HepG2 (cell line): Measurements from ENCODE around the gene HPS3. TPM values are rescaled to one million over a fixed set of nuclear protein-coding genes. Genes with fewer than 3 reads are reported as not detected.
"Not testable (repeated sequence)": the region's sequence is repeated elsewhere in the genome, so short reads cannot be mapped to it uniquely, and the experiment has no call there.

ENCODE experiments used
- ATAC-seq: fragments of 200-7000 bp; cut with Tn5 transposase; 3 replicates; pipeline ENCODE4 v1.9.1; 2020; ENCODE audit warnings: mild to moderate bottlenecking, moderate library complexity
- BruUV-seq: library from RNA; stranded (reverse); fragments of 400-500 nt; replicated peaks from 2 replicates; lab custom pipeline; 2021; lab: Mats Ljungman, UMichigan
- CTCF ChIA-PET: fragments of 300-600 bp; formaldehyde crosslinking; extraction: SDS; loops from one replicate; lab custom pipeline; 2021; ENCODE audit warnings: low total read pairs, inconsistent platforms, low intra/inter-chr PET ratio; lab: Yijun Ruan, JAX
- POLR2A ChIA-PET: fragments of 350-600 bp; sonication (Branson Sonifier 250); formaldehyde crosslinking; loops from one replicate; lab custom pipeline; 2020; ENCODE audit warnings: antibody characterized with exemption, inconsistent platforms; lab: Yijun Ruan, JAX
- DNase-seq: peaks from one replicate; pipeline ENCODE4 v3.0.0-alpha.2; 2015; ENCODE audit warnings: low spot score
- FAIRE-seq: peaks from 3 replicates; lab custom pipeline; 2011; peaks lifted over from hg19 to GRCh38; lab: Jason Lieb, UNC
- H2AFZ ChIP-seq: one replicate; pipeline ENCODE4 v1.6.1; 2011; ENCODE audit warnings: low read length, inconsistent platforms
- H3K27ac ChIP-seq: fragments of 300-600 bp; 3 replicates; pipeline ENCODE4 v1.8.0; 2011; ENCODE audit warnings: mixed run types, mild to moderate bottlenecking, mixed read lengths, low read length, inconsistent platforms; ENCODE audit not compliant: insufficient read depth; ENCODE audit errors: extremely low read length
- H3K27me3 ChIP-seq, 2 experiments: fragments of 200-600 bp in 1 of 2; 2 replicates in 1 of 2; 3 replicates in 1 of 2; pipeline versions ENCODE4 v1.6.0 to v1.8.0; 2011; ENCODE audit warnings: low read length in 2 of 2, mild to moderate bottlenecking in 2 of 2, moderate library complexity in 2 of 2, inconsistent platforms in 1 of 2; ENCODE audit not compliant: insufficient read depth in 2 of 2, control insufficient read depth in 1 of 2
- H3K36me3 ChIP-seq, 2 experiments: fragments of 200-600 bp in 1 of 2; replicated peaks in 1 of 2; 2 replicates in 1 of 2; 3 replicates in 1 of 2; pipeline versions ENCODE4 v1.5.1 to v1.8.0; 2011; ENCODE audit warnings: low read length in 2 of 2, inconsistent platforms in 1 of 2; ENCODE audit not compliant: insufficient read depth in 2 of 2, control insufficient read depth in 1 of 2
- H3K4me1 ChIP-seq: 2 replicates; pipeline ENCODE4 v1.5.1; 2012; ENCODE audit warnings: low read length, inconsistent platforms; ENCODE audit not compliant: insufficient read depth
- H3K4me2 ChIP-seq: 2 replicates; pipeline ENCODE4 v1.6.0; 2011; ENCODE audit warnings: low read depth, low read length, inconsistent platforms
- H3K4me3 ChIP-seq, 3 experiments: fragments of 200-600 bp in 1 of 3; sonication (generic), shearing (Covaris generic) in 1 of 3; replicated peaks in 1 of 3; 2 replicates each; pipeline ENCODE4 v1.5.1; 2011 to 2016; ENCODE audit warnings: low read length in 3 of 3, inconsistent platforms in 2 of 3, low read depth in 2 of 3, mild to moderate bottlenecking in 2 of 3, control low read depth in 1 of 3, mixed read lengths in 1 of 3; ENCODE audit not compliant: insufficient read depth in 1 of 3
- H3K79me2 ChIP-seq: one replicate; pipeline ENCODE4 v1.6.1; 2011; ENCODE audit warnings: low read length, inconsistent platforms; ENCODE audit not compliant: insufficient read depth
- H3K9ac ChIP-seq: 2 replicates; pipeline ENCODE4 v1.6.0; 2011; ENCODE audit warnings: mild to moderate bottlenecking, low read depth, low read length, inconsistent platforms; ENCODE audit not compliant: insufficient read depth
- H3K9me3 ChIP-seq: 2 replicates; pipeline ENCODE4 v1.5.1; 2012; ENCODE audit warnings: mild to moderate bottlenecking, low read length
- H4K20me1 ChIP-seq: 2 replicates; pipeline ENCODE4 v1.6.0; 2011; ENCODE audit warnings: inconsistent platforms, mild to moderate bottlenecking, low read length, moderate library complexity; ENCODE audit not compliant: insufficient read depth
- ATF5 ChIP-seq: sonication (generic); formaldehyde crosslinking; IDR thresholded peaks from 2 replicates; pipeline ENCODE4 v1.4.0; 2020; ENCODE audit warnings: mild to moderate bottlenecking, low read depth, missing genetic modification reagents
- HNRNPK ChIP-seq: fragments of 200-400 bp; formaldehyde crosslinking; IDR thresholded peaks from 2 replicates; pipeline ENCODE4 v1.6.1; 2018; ENCODE audit warnings: low read length, low read depth, moderate library complexity, mild to moderate bottlenecking; ENCODE audit not compliant: poor library complexity, severe bottlenecking
- MED1 ChIP-seq: sonication (generic); formaldehyde crosslinking; IDR thresholded peaks from 2 replicates; pipeline ENCODE4 v1.4.0; 2020; ENCODE audit warnings: missing genetic modification reagents
- PCBP1 ChIP-seq: fragments of 200-400 bp; formaldehyde crosslinking; IDR thresholded peaks from 2 replicates; pipeline ENCODE4 v1.6.1; 2017; ENCODE audit warnings: mild to moderate bottlenecking, low read depth, low read length, borderline replicate concordance
- ZBED4 ChIP-seq: sonication (generic); formaldehyde crosslinking; IDR thresholded peaks from 2 replicates; pipeline ENCODE4 v1.4.0; 2020; ENCODE audit warnings: missing genetic modification reagents, borderline replicate concordance
- ZFYVE20 ChIP-seq: sonication (generic); formaldehyde crosslinking; IDR thresholded peaks from 2 replicates; pipeline ENCODE4 v1.8.0; 2023; ENCODE audit warnings: low read depth, mild to moderate bottlenecking, moderate library complexity, missing genetic modification reagents, borderline replicate concordance
- ZNF850 ChIP-seq: sonication (generic); formaldehyde crosslinking; conservative IDR thresholded peaks from 2 replicates; pipeline ENCODE4 v1.9.0; 2021; ENCODE audit warnings: mild to moderate bottlenecking, missing genetic modification reagents
- WGBS: methylation state at CpG from one replicate; pipeline ENCODE4 v1.1.6; 2017; ENCODE audit warnings: low lambda C conversion rate; 5-methylcytosine and 5-hydroxymethylcytosine counted together
- in situ Hi-C: cut with HindIII; loops from 2 replicates; pipeline ENCODE4 v1.10.0; 2017; ENCODE audit warnings: low pct_unique_long_range_greater_than_20kb; ENCODE audit not compliant: extremely low pct_ligation_motif_present
- intact Hi-C: fragments of 100-400 bp; cut with micrococcal nuclease; formaldehyde crosslinking; loops from one replicate; pipeline ENCODE4 v1.10.0; 2022; ENCODE audit not compliant: unreplicated experiment
- polyA plus RNA-seq, 8 experiments: library from polyadenylated mRNA; depleted of rRNA in 3 of 8; stranded (reverse) in 7 of 8; unstranded in 1 of 8; fragments of >200 nt; fragmentation: Illumina TruSeq in 4 of 8; extraction: Trizol in 4 of 8; gene quantifications; 2 replicates each; pipeline versions ENCODE4 v1.2.1 to v1.2.3, GENCODE V29; 2011 to 2016; ENCODE audit warnings: low read depth in 4 of 8, missing spikeins in 1 of 8, mixed read lengths in 1 of 8; ENCODE audit not compliant: insufficient read depth in 1 of 8
- total RNA-seq, 5 experiments: library from RNA; depleted of rRNA; stranded (reverse); fragments of >200 nt; fragmentation: Illumina TruSeq; extraction: Trizol; gene quantifications; 2 replicates each; pipeline ENCODE4 v1.2.3, GENCODE V29; 2016; ENCODE audit warnings: low read depth in 1 of 5

Gene HPS3
- total and polyA plus RNA-seq, 2 of the 13 experiments (the other 11 are each of a cell fraction or from before 2014, with no cell fraction given) = 9.5 to 18.9 TPM

- WGBS = 76% methylated on average over 6 of the region's 19 CpGs
- H3K4me1 ChIP-seq, intact Hi-C loops, H4K20me1 ChIP-seq, BruUV-seq, H3K4me2 ChIP-seq, H3K4me3 ChIP-seq, H3K79me2 ChIP-seq, FAIRE-seq, H3K9ac ChIP-seq, DNase-seq, H3K9me3 ChIP-seq, in situ Hi-C loops, H2AFZ ChIP-seq, H3K27me3 ChIP-seq, H3K36me3 ChIP-seq, CTCF ChIA-PET, H3K27ac ChIP-seq, POLR2A ChIA-PET: not testable (repeated sequence)
- TF ChIP-seq PCBP1 (0 out of 2 replicates have a peak, but pooled peaks have one; percentile 71), ZNF850 (0 out of 2 replicates have a peak, but pooled peaks have one; percentile 59), HNRNPK (peak; percentile 86)
- ATAC-seq = peak; percentile 29; the same call in 1 of the 3 replicates
Observed at GRCh38 chr3:149097987-149098386, 31.5 kb upstream of the HPS3 start.

GRCh38 chr3:149101154-149101553 is 28.3 kb upstream of the HPS3 start:
- DNase-seq (no peak), ATAC-seq (no peak), FAIRE-seq (no peak)
- no peak overlapping the region for H3K9ac ChIP-seq
- intact Hi-C loops = no loop called here
- ChIA-PET CTCF (no interaction called here), POLR2A (no interaction called here)
- no peak overlapping the region for H3K27ac ChIP-seq
- no peaks in the 10 kb centered on the region for H3K4me1 ChIP-seq
- H3K4me3 ChIP-seq = no peak overlapping the region
- no peaks in the 10 kb centered on the region for H4K20me1 ChIP-seq
- no peaks in the 10 kb centered on the region for H3K79me2 ChIP-seq
- H3K9me3 ChIP-seq = peaks cover 12% of the 10 kb centered on the region
- no peaks in the 10 kb centered on the region for H3K27me3 ChIP-seq
- in situ Hi-C loops = no loop called here
- WGBS = 58% methylated on average over 4 of the region's 4 CpGs
- H2AFZ ChIP-seq = no peak overlapping the region
- H3K4me2 ChIP-seq = no peak overlapping the region
- H3K36me3 ChIP-seq = no peaks in the 10 kb centered on the region
- no TSS peak for BruUV-seq
- TF ChIP-seq MED1 (no peak), ZBED4 (CRISPR knock-in tag) (no peak), ATF5 (CRISPR knock-in tag) (no peak), ZFYVE20 (no peak)
